WTC11 (cell line): ENCODE measurements around the gene DYRK3. TPM values are rescaled to one million over a fixed set of nuclear protein-coding genes. Genes with fewer than 3 reads are reported as not detected.

ENCODE experiments used
- ATAC-seq: fragments of 200-7000 bp; cut with Tn5 transposase; 2 replicates; pipeline ENCODE4 v1.10.0; 2021; ENCODE audit warnings: mild to moderate bottlenecking, moderate library complexity
- CTCF ChIA-PET: fragments of 300-600 bp; sonication (Branson Sonifier 250); formaldehyde crosslinking; loops from one replicate; lab custom pipeline; 2021; ENCODE audit warnings: antibody characterized with exemption; lab: Charles Lee
- POLR2A ChIA-PET: fragments of 350-600 bp; sonication (Branson Sonifier 250); formaldehyde crosslinking; loops from one replicate; lab custom pipeline; 2021; ENCODE audit warnings: antibody characterized with exemption; lab: Charles Lee
- DNase-seq: peaks from one replicate; pipeline ENCODE4 v3.0.0; 2021; ENCODE audit warnings: low spot score
- H3K27ac Mint-ChIP-seq: 2 replicates; pipeline ENCODE4 v1.8.0; 2021; ENCODE audit warnings: mixed read lengths
- H3K27me3 Mint-ChIP-seq: 2 replicates; pipeline ENCODE4 v1.8.0; 2021; ENCODE audit warnings: low read depth, mild to moderate bottlenecking, moderate library complexity, mixed read lengths
- H3K36me3 Mint-ChIP-seq: 2 replicates; pipeline ENCODE4 v1.8.0; 2021; ENCODE audit warnings: mixed read lengths
- H3K4me1 Mint-ChIP-seq: 2 replicates; pipeline ENCODE4 v1.8.0; 2022; ENCODE audit warnings: mixed read lengths
- H3K4me3 Mint-ChIP-seq: 2 replicates; pipeline ENCODE4 v1.8.0; 2021; ENCODE audit warnings: mild to moderate bottlenecking, moderate library complexity, mixed read lengths
- H3K9me3 Mint-ChIP-seq: 2 replicates; pipeline ENCODE4 v1.8.0; 2021; ENCODE audit warnings: mixed read lengths
- CREB1 ChIP-seq: sonication (generic); formaldehyde crosslinking; IDR thresholded peaks from 2 replicates; pipeline ENCODE4 v1.8.0; 2023; ENCODE audit warnings: mild to moderate bottlenecking, missing genetic modification reagents
- ETV6 ChIP-seq: sonication (generic); formaldehyde crosslinking; IDR thresholded peaks from 2 replicates; pipeline ENCODE4 v1.8.1; 2022; ENCODE audit warnings: mild to moderate bottlenecking, missing genetic modification reagents
- MYBL2 ChIP-seq: sonication (generic); formaldehyde crosslinking; IDR thresholded peaks from 2 replicates; pipeline ENCODE4 v1.8.1; 2023; ENCODE audit warnings: mild to moderate bottlenecking, moderate library complexity, missing genetic modification reagents
- NR1H2 ChIP-seq: sonication (generic); formaldehyde crosslinking; IDR thresholded peaks from 2 replicates; pipeline ENCODE4 v1.9.0; 2021; ENCODE audit warnings: mild to moderate bottlenecking, moderate library complexity, missing genetic modification reagents
- TP53 ChIP-seq: sonication (generic); formaldehyde crosslinking; IDR thresholded peaks from 2 replicates; pipeline ENCODE4 v1.8.1; 2023; ENCODE audit warnings: mild to moderate bottlenecking, missing genetic modification reagents
- ZNF121 ChIP-seq: sonication (generic); formaldehyde crosslinking; IDR thresholded peaks from 2 replicates; pipeline ENCODE4 v1.8.0; 2023; ENCODE audit warnings: missing genetic modification reagents
- ZNF138 ChIP-seq: sonication (generic); formaldehyde crosslinking; conservative IDR thresholded peaks from 2 replicates; pipeline ENCODE4 v1.8.1; 2022; ENCODE audit warnings: mild to moderate bottlenecking, moderate library complexity, missing genetic modification reagents
- ZNF263 ChIP-seq: sonication (generic); formaldehyde crosslinking; IDR thresholded peaks from 2 replicates; pipeline ENCODE4 v1.8.1; 2022; ENCODE audit warnings: low read depth, mild to moderate bottlenecking, moderate library complexity, missing genetic modification reagents
- ZNF396 ChIP-seq: fragments of 250-450 bp; sonication (Bioruptor Pico); IDR thresholded peaks from 2 replicates; pipeline ENCODE4 v1.8.0; 2021; ENCODE audit warnings: mild to moderate bottlenecking, moderate library complexity, borderline replicate concordance
- ZNF416 ChIP-seq: fragments of 250-450 bp; sonication (Bioruptor Pico); IDR thresholded peaks from 2 replicates; pipeline ENCODE4 v1.9.0; 2021; ENCODE audit warnings: mild to moderate bottlenecking, inconsistent platforms
- ZNF671 ChIP-seq: fragments of 250-450 bp; sonication (Bioruptor Pico); IDR thresholded peaks from 2 replicates; pipeline ENCODE4 v1.8.0; 2021; ENCODE audit warnings: mild to moderate bottlenecking
- total RNA-seq: library from RNA; stranded (reverse); gene quantifications from 3 replicates; pipeline ENCODE4 v1.2.3, GENCODE V29; 2021
- TF ChIP-seq, protein P1 (sequence below): sonication (generic); formaldehyde crosslinking; IDR thresholded peaks from 2 replicates; pipeline ENCODE4 v1.8.1; 2022; ENCODE audit warnings: missing genetic modification reagents, borderline replicate concordance
- TF ChIP-seq, protein P2 (sequence below): sonication (generic); formaldehyde crosslinking; conservative IDR thresholded peaks from 2 replicates; pipeline ENCODE4 v1.8.1; 2022; ENCODE audit warnings: mild to moderate bottlenecking, missing genetic modification reagents
- TF ChIP-seq, protein P3 (sequence below): fragments of 250-450 bp; sonication (Bioruptor Pico); IDR thresholded peaks from 2 replicates; pipeline ENCODE4 v1.9.0; 2021; ENCODE audit warnings: mild to moderate bottlenecking
- TF ChIP-seq, protein P4 (sequence below): sonication (generic); formaldehyde crosslinking; IDR thresholded peaks from 2 replicates; pipeline ENCODE4 v1.8.0; 2022; ENCODE audit warnings: mild to moderate bottlenecking, missing genetic modification reagents
- TF ChIP-seq, protein P5 (sequence below): sonication (generic); formaldehyde crosslinking; IDR thresholded peaks from 2 replicates; pipeline ENCODE4 v1.8.0; 2022; ENCODE audit warnings: mild to moderate bottlenecking, missing genetic modification reagents
- TF ChIP-seq, protein P6 (sequence below): fragments of 200-600 bp; IDR thresholded peaks from 2 replicates; pipeline ENCODE4 v1.8.0; 2022; ENCODE audit warnings: antibody characterized with exemption
- TF ChIP-seq, protein P7 (sequence below): sonication (generic); formaldehyde crosslinking; IDR thresholded peaks from 2 replicates; pipeline ENCODE4 v1.8.1; 2023; ENCODE audit warnings: mild to moderate bottlenecking, missing genetic modification reagents, moderate library complexity

Gene DYRK3
- total RNA-seq, 1 experiment from 2014 or later: 7.8 TPM

DNA sequence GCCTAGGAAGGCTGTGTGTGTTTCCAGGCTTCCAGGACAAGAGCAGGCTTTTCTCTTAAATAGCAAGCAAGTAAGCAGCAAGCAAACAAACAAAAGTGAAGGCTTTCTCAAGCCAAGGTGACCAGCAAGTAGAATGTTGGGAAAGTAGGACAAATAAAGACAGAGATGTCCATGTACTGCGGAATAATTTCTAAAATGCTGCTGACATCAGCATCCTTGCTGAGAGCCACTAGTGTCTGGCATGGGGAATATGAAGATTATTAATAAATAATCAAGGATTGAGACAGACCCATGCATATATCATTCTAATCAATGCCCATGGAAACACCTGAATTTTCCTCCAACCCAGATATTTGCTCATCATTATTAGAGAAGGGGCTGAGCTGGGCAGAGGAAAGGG is 6.4 kb upstream of the DYRK3 start:
- Mint-ChIP-seq H3K9me3 (peaks cover 10% of the 10 kb centered on the region), H3K36me3 (no peaks in the 10 kb centered on the region), H3K27me3 (peaks cover 3% of the 10 kb centered on the region; the same call in 1 of the 2 replicates), H3K4me1 (peaks cover 10% of the 10 kb centered on the region), H3K27ac (no peak overlapping the region), H3K4me3 (no peak overlapping the region)
- no peak for TF ChIP-seq ZNF263 (CRISPR knock-in tag)
- no peak for TF ChIP-seq MYBL2 (CRISPR knock-in tag)
- TF ChIP-seq, protein P1, sequence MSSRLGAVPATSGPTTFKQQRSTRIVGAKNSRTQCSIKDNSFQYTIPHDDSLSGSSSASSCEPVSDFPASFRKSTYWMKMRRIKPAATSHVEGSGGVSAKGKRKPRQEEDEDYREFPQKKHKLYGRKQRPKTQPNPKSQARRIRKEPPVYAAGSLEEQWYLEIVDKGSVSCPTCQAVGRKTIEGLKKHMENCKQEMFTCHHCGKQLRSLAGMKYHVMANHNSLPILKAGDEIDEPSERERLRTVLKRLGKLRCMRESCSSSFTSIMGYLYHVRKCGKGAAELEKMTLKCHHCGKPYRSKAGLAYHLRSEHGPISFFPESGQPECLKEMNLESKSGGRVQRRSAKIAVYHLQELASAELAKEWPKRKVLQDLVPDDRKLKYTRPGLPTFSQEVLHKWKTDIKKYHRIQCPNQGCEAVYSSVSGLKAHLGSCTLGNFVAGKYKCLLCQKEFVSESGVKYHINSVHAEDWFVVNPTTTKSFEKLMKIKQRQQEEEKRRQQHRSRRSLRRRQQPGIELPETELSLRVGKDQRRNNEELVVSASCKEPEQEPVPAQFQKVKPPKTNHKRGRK (CRISPR knock-in tag): no peak
- TF ChIP-seq, protein P2, sequence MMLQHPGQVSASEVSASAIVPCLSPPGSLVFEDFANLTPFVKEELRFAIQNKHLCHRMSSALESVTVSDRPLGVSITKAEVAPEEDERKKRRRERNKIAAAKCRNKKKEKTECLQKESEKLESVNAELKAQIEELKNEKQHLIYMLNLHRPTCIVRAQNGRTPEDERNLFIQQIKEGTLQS: no peak
- TF ChIP-seq, protein P3, sequence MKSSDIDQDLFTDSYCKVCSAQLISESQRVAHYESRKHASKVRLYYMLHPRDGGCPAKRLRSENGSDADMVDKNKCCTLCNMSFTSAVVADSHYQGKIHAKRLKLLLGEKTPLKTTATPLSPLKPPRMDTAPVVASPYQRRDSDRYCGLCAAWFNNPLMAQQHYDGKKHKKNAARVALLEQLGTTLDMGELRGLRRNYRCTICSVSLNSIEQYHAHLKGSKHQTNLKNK: no peak
- TF ChIP-seq ZNF416 (CRISPR knock-in tag): no peak
- TF ChIP-seq ZNF138 (CRISPR knock-in tag): no peak
- no peak for TF ChIP-seq ETV6
- TF ChIP-seq CREB1 (CRISPR knock-in tag): no peak
- TF ChIP-seq TP53 (CRISPR knock-in tag): no peak
- TF ChIP-seq ZNF396 (CRISPR knock-in tag): no peak
- no peak for TF ChIP-seq ZNF671
- POLR2A ChIA-PET: no interaction called here
- DNase-seq: no peak
- CTCF ChIA-PET: interaction anchor here (0.6 to 13.9 kb wide), 4 partner anchors 11 to 84 kb away, joined by 4 to 659 read pairs (median 21); partner anchors contain the start of gene EIF2D
- no peak for ATAC-seq

DNA sequence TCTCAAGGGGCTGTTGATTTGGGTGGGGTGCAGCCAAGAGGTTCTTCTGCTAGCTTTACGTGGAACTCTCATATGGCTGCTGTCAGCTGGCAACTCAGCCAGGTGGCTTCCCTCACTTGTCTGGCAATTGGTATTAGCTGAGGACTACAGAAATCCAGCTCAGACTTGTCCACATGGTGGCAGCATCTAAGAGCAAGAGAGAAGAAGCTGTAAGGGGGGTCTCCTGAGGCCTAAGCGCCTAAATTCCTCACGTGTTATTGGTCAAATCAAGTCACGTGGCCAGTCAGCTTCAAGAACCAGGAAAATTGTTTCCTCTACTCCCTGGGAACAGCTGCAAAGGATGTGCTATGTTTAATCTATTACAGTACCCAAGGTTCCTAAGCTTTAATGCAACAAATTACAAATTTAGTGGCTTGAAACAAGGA is 4.2 kb upstream of the DYRK3 start:
- Mint-ChIP-seq H3K4me3 (no peak overlapping the region), H3K27me3 (peaks cover 3% of the 10 kb centered on the region; the same call in 1 of the 2 replicates), H3K9me3 (peaks cover 4% of the 10 kb centered on the region; the same call in 1 of the 2 replicates), H3K27ac (no peak overlapping the region), H3K36me3 (no peaks in the 10 kb centered on the region), H3K4me1 (peaks cover 21% of the 10 kb centered on the region)
- peak; percentile 72 for DNase-seq
- TF ChIP-seq, protein P4, sequence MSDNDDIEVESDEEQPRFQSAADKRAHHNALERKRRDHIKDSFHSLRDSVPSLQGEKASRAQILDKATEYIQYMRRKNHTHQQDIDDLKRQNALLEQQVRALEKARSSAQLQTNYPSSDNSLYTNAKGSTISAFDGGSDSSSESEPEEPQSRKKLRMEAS (CRISPR knock-in tag): 0 out of 2 replicates have a peak, but pooled peaks have one; percentile 20
- TF ChIP-seq ZNF121: no peak
- TF ChIP-seq NR1H2 (CRISPR knock-in tag): no peak
- TF ChIP-seq, protein P5, sequence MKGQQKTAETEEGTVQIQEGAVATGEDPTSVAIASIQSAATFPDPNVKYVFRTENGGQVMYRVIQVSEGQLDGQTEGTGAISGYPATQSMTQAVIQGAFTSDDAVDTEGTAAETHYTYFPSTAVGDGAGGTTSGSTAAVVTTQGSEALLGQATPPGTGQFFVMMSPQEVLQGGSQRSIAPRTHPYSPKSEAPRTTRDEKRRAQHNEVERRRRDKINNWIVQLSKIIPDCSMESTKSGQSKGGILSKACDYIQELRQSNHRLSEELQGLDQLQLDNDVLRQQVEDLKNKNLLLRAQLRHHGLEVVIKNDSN: peak; percentile 93
- 0 out of 2 replicates have a peak, but pooled peaks have one; percentile 33 for TF ChIP-seq ETV6
- TF ChIP-seq, protein P6, sequence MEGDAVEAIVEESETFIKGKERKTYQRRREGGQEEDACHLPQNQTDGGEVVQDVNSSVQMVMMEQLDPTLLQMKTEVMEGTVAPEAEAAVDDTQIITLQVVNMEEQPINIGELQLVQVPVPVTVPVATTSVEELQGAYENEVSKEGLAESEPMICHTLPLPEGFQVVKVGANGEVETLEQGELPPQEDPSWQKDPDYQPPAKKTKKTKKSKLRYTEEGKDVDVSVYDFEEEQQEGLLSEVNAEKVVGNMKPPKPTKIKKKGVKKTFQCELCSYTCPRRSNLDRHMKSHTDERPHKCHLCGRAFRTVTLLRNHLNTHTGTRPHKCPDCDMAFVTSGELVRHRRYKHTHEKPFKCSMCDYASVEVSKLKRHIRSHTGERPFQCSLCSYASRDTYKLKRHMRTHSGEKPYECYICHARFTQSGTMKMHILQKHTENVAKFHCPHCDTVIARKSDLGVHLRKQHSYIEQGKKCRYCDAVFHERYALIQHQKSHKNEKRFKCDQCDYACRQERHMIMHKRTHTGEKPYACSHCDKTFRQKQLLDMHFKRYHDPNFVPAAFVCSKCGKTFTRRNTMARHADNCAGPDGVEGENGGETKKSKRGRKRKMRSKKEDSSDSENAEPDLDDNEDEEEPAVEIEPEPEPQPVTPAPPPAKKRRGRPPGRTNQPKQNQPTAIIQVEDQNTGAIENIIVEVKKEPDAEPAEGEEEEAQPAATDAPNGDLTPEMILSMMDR: peak; percentile 23; the same call in 1 of the 2 replicates
- TF ChIP-seq, protein P7, sequence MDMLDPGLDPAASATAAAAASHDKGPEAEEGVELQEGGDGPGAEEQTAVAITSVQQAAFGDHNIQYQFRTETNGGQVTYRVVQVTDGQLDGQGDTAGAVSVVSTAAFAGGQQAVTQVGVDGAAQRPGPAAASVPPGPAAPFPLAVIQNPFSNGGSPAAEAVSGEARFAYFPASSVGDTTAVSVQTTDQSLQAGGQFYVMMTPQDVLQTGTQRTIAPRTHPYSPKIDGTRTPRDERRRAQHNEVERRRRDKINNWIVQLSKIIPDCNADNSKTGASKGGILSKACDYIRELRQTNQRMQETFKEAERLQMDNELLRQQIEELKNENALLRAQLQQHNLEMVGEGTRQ (CRISPR knock-in tag): peak; percentile 95
- POLR2A ChIA-PET: interaction anchor here (1.0 to 1.2 kb wide), 2 partner anchors 19 to 33 kb away, joined by 4 to 9 read pairs; partner anchors contain the start of gene EIF2D
- CTCF ChIA-PET: interaction anchor here (0.5 to 13.9 kb wide), 49 partner anchors 10 to 401 kb away, joined by 3 to 659 read pairs (median 5); partner anchors contain the start of genes C1orf116, EIF2D, MAPKAPK2 and RASSF5
- peak; percentile 61 for ATAC-seq
